ENCODE data around the gene OTOP3.
"Not testable (repeated sequence)": the region's sequence is repeated elsewhere in the genome, so short reads cannot be mapped to it uniquely, and the experiment has no call there.

OTOP3 gene

GRCh38 chr17:74978240-74978639, 42.5 kb downstream of the OTOP3 start:
- no peak for TF ChIP-seq CTCF (IDR thresholded peaks at IDR 0.05; ENCODE audit: low read length, missing control alignments)
- no peak overlapping the region for H3K4me3 ChIP-seq (replicated peaks; ENCODE audit: low read depth, low read length)
- DNase-seq (ENCODE audit: low read depth), result no peak

- DNase-seq (ENCODE audit: low read depth), result no peak
- no peak overlapping the region for H3K4me3 ChIP-seq (replicated peaks; ENCODE audit: low read depth, low read length)
- TF ChIP-seq CTCF (IDR thresholded peaks at IDR 0.05; ENCODE audit: low read length, missing control alignments), result no peak
These were observed 43.9 kb downstream of the OTOP3 start for GRCh38 chr17:74979408-74980146.

- H3K4me3 ChIP-seq (replicated peaks; ENCODE audit: low read depth, low read length), result peak overlapping the region; percentile 68
- no peak for TF ChIP-seq CTCF (IDR thresholded peaks at IDR 0.05; ENCODE audit: low read length, missing control alignments)
- no peak for DNase-seq (ENCODE audit: low read depth)
These were observed 45.8 kb downstream of the OTOP3 start for GRCh38 chr17:74981318-74981978.

GRCh38 chr17:74981979-74982662, 46.4 kb downstream of the OTOP3 start:
- peak; percentile 48 for DNase-seq (ENCODE audit: low read depth)
- peak overlapping the region; percentile 68 for H3K4me3 ChIP-seq (replicated peaks; ENCODE audit: low read depth, low read length)
- no peak for TF ChIP-seq CTCF (IDR thresholded peaks at IDR 0.05; ENCODE audit: low read length, missing control alignments)

GRCh38 chr17:74982663-74983313, 47.1 kb downstream of the OTOP3 start:
- not testable (repeated sequence) for DNase-seq (ENCODE audit: low read depth)
- H3K4me3 ChIP-seq (replicated peaks; ENCODE audit: low read depth, low read length), result peak overlapping the region; percentile 68

- TF ChIP-seq CTCF (IDR thresholded peaks at IDR 0.05; ENCODE audit: low read length, missing control alignments), result no peak
- no peak overlapping the region for H3K4me3 ChIP-seq (replicated peaks; ENCODE audit: low read depth, low read length)
- DNase-seq (ENCODE audit: low read depth), result no peak
These were observed 50.5 kb downstream of the OTOP3 start for GRCh38 chr17:74986206-74986576.

GRCh38 chr17:74987418-74987908, 51.8 kb downstream of the OTOP3 start, which contains the start of gene CDR2L:
Gene CDR2L (plus strand): TSS chr17:74987632. CDS start chr17:74988044, 412 bp downstream.
- peak within 1 kb of the TSS; percentile 76 for H3K4me3 ChIP-seq (replicated peaks; ENCODE audit: low read depth, low read length)
- peak; percentile 91 for DNase-seq (ENCODE audit: low read depth)
- no peak for TF ChIP-seq CTCF (IDR thresholded peaks at IDR 0.05; ENCODE audit: low read length, missing control alignments)

Measured in fibroblast of pulmonary artery (primary cell).